ENCODE results near the gene VAMP1. TPM values are rescaled to one million over a fixed set of nuclear protein-coding genes. Genes with fewer than 3 reads are reported as not detected.

The VAMP1 gene
- total and polyA plus RNA-seq, 2 of the 4 experiments (the other 2 are of a cell fraction), result 7.2 to 21.9 TPM

DNA sequence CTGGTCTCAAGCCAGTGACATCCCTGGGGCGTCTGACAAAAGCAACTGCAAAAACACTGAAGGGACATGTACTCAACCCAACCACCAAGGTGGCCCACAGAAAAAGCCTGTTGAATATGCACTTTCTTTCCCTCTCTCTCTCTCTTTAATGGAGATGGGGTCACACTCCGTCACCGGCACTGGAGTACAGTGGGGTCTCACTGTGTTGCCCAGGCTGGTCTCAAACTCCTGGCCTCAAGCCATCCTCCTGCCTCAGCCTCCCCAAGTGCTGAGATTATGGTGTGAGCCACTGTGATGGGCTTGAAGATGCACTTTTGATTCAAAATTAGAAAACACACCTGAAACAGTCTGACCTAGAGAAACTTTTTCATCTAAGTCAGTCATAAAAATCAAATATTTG lies 32.9 kb downstream of the VAMP1 start:
- POLR2A ChIA-PET (ENCODE audit: unreplicated experiment), result no interaction called here
- Histone ChIP-seq H2BK5ac (ENCODE audit: low read depth, low read length, poor library complexity, severe bottlenecking) (no peak overlapping the region), H3K4ac (ENCODE audit: low read depth, low read length) (no peak overlapping the region), H3K36me3 (ENCODE audit: control insufficient read depth, insufficient read depth, low read length) (no peaks in the 10 kb centered on the region), H3K4me3 (ENCODE audit: insufficient read depth, low read depth, low read length) (no peak overlapping the region), H4K20me1 (ENCODE audit: insufficient read depth, low read length) (no peaks in the 10 kb centered on the region), H4K8ac (ENCODE audit: low read depth in 2 of 2, low read length in 2 of 2) (no peak overlapping the region), H3K27ac (ENCODE audit: insufficient read depth, low read length) (no peak overlapping the region), H3K27me3 (ENCODE audit: control insufficient read depth, insufficient read depth, low read length) (no peaks in the 10 kb centered on the region), H2BK120ac (ENCODE audit: low read depth, low read length) (no peak overlapping the region), H4K91ac (ENCODE audit: insufficient read depth, low read depth, low read length) (no peak overlapping the region), H4K5ac (ENCODE audit: low read depth, low read length) (no peak overlapping the region), H3K4me1 (ENCODE audit: control insufficient read depth, insufficient read depth, low read length) (peaks cover 5% of the 10 kb centered on the region; the same call in 1 of the 2 replicates), H3K9me3 (ENCODE audit: control insufficient read depth, insufficient read depth, low read length) (no peaks in the 10 kb centered on the region), H2BK20ac (ENCODE audit: low read depth, low read length) (no peak overlapping the region), H3K23ac (ENCODE audit: low read depth, low read length) (no peak overlapping the region), H2AK5ac (ENCODE audit: low read depth, low read length) (no peak overlapping the region), H2BK15ac (ENCODE audit: low read depth, low read length) (no peak overlapping the region), H3K4me2 (ENCODE audit: low read depth, low read length) (no peak overlapping the region), H3K79me1 (ENCODE audit: low read depth in 1 of 2, low read length in 2 of 2) (no peaks in the 10 kb centered on the region), H3K9me1 (ENCODE audit: insufficient read depth, low read length) (peaks cover 8% of the 10 kb centered on the region; the same call in 1 of the 2 replicates), H3K56ac (ENCODE audit: extremely low read depth, insufficient read depth, low read length) (no peak overlapping the region), H3K18ac (ENCODE audit: low read depth, low read length) (no peak overlapping the region), H3K9ac (ENCODE audit: low read depth, low read length) (no peak overlapping the region), H2AFZ (replicated peaks; ENCODE audit: low read length, poor library complexity) (no peak overlapping the region), H3K14ac (replicated peaks; ENCODE audit: low read depth, low read length) (no peak overlapping the region), H2AK9ac (replicated peaks; ENCODE audit: low read depth, low read length, poor library complexity) (no peak overlapping the region)
- in situ Hi-C loops (cut with MboI; ENCODE audit: low sequenced_read_pairs), result no loop called here
- intact Hi-C loops (cut with micrococcal nuclease), result no loop called here
- ATAC-seq (ENCODE audit: low read depth) (no peak), DNase-seq (no peak)
- dilution Hi-C loops (cut with HindIII; ENCODE audit: low sequenced_read_pairs, unreplicated experiment), result no loop called here
- WGBS, 2 experiments (ENCODE audit: extremely low coverage in 2 of 2, insufficient read length in 1 of 2), result 80% methylated on average over 1 of the region's 3 CpGs; no CpG with 5 or more reads in 1 of the 2 experiments
- TF ChIP-seq, protein P1, sequence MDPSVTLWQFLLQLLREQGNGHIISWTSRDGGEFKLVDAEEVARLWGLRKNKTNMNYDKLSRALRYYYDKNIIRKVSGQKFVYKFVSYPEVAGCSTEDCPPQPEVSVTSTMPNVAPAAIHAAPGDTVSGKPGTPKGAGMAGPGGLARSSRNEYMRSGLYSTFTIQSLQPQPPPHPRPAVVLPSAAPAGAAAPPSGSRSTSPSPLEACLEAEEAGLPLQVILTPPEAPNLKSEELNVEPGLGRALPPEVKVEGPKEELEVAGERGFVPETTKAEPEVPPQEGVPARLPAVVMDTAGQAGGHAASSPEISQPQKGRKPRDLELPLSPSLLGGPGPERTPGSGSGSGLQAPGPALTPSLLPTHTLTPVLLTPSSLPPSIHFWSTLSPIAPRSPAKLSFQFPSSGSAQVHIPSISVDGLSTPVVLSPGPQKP (IDR thresholded peaks at IDR 0.05; ENCODE audit: borderline replicate concordance, low read depth, low read length), result no peak
- TF ChIP-seq RAD21 (IDR thresholded peaks at IDR 0.05; ENCODE audit: low read length) (no peak), NFE2L2 (IDR thresholded peaks at IDR 0.05; ENCODE audit: low read depth, low read length) (no peak), SMC3 (IDR thresholded peaks at IDR 0.05; ENCODE audit: low read depth, low read length) (no peak), MXI1 (IDR thresholded peaks at IDR 0.05; ENCODE audit: borderline replicate concordance, low read depth, low read length) (no peak), CHD1 (IDR thresholded peaks at IDR 0.05; ENCODE audit: low read depth, low read length) (no peak), RCOR1 (IDR thresholded peaks at IDR 0.05; ENCODE audit: insufficient replicate concordance, low read length) (no peak), RFX5 (IDR thresholded peaks at IDR 0.05; ENCODE audit: low read depth, low read length) (no peak), MAZ (IDR thresholded peaks at IDR 0.05; ENCODE audit: borderline replicate concordance, low read depth, low read length) (no peak), BHLHE40 (IDR thresholded peaks at IDR 0.05; ENCODE audit: low read depth, low read length) (no peak), CEBPB (IDR thresholded peaks at IDR 0.05; ENCODE audit: low read depth, low read length) (no peak), FOS (IDR thresholded peaks at IDR 0.05; ENCODE audit: low read depth, low read length) (no peak), MAFK (IDR thresholded peaks at IDR 0.05; ENCODE audit: low read depth, low read length) (no peak), POLR2A (IDR thresholded peaks at IDR 0.05; ENCODE audit: low read depth, low read length) (no peak)
- TF ChIP-seq, protein P2, sequence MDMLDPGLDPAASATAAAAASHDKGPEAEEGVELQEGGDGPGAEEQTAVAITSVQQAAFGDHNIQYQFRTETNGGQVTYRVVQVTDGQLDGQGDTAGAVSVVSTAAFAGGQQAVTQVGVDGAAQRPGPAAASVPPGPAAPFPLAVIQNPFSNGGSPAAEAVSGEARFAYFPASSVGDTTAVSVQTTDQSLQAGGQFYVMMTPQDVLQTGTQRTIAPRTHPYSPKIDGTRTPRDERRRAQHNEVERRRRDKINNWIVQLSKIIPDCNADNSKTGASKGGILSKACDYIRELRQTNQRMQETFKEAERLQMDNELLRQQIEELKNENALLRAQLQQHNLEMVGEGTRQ (IDR thresholded peaks at IDR 0.05; ENCODE audit: low read depth, low read length), result no peak
- TF ChIP-seq, protein P3, sequence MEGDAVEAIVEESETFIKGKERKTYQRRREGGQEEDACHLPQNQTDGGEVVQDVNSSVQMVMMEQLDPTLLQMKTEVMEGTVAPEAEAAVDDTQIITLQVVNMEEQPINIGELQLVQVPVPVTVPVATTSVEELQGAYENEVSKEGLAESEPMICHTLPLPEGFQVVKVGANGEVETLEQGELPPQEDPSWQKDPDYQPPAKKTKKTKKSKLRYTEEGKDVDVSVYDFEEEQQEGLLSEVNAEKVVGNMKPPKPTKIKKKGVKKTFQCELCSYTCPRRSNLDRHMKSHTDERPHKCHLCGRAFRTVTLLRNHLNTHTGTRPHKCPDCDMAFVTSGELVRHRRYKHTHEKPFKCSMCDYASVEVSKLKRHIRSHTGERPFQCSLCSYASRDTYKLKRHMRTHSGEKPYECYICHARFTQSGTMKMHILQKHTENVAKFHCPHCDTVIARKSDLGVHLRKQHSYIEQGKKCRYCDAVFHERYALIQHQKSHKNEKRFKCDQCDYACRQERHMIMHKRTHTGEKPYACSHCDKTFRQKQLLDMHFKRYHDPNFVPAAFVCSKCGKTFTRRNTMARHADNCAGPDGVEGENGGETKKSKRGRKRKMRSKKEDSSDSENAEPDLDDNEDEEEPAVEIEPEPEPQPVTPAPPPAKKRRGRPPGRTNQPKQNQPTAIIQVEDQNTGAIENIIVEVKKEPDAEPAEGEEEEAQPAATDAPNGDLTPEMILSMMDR (conservative IDR thresholded peaks at IDR 0.05; ENCODE audit: low read depth, low read length), result no peak
- BruUV-seq (replicated peaks), result no TSS peak
- CTCF ChIA-PET, result no interaction called here
